ENCODE results near the gene RAB14. TPM values are rescaled to one million over a fixed set of nuclear protein-coding genes. Genes with fewer than 3 reads are reported as not detected.

Gene RAB14
- total and polyA plus RNA-seq, 4 donors: 26.3 to 108 (median 55.9) TPM

DNA sequence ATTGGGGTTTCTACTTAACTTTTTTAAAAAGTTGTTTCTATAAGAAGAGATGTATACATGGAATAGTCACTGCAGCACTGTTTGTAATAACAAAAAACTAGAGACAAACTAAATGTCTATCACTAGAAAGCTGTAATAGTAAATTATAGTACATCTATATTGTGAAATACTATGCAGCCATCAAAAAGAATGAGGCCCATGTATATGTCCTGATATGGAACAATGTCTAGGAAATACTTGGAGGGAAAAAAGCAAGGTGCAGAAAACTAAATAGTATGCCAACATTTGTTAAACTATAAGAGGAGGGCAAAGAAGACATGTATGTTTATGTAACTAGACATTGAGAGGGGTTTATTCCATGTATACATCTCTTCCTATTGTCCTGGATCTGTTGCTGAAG lies 2.9 kb upstream of the RAB14 start:
- no peak overlapping the region for H3K9ac ChIP-seq (ENCODE audit: insufficient read depth in 1 of 2, low read length in 2 of 2)
- no peaks in the 10 kb centered on the region for H3K27me3 ChIP-seq (ENCODE audit: control insufficient read depth in 3 of 3, insufficient read depth in 3 of 3, low read length in 2 of 3)
- no peak for ATAC-seq (ENCODE audit: insufficient read depth, low FRiP score)
- peaks cover 3 to 15% (median 6%) of the 10 kb centered on the region in 5 donors for H3K4me1 ChIP-seq (ENCODE audit: control insufficient read depth in 5 of 5, insufficient read depth in 5 of 5, low read length in 5 of 5)
- no peak overlapping the region for H3K27ac ChIP-seq (ENCODE audit: low read depth in 1 of 2, low read length in 1 of 2)
- H3K4me3 ChIP-seq: no peak overlapping the region
- DNase-seq: no peak
- H3K36me3 ChIP-seq (ENCODE audit: control insufficient read depth in 4 of 4, insufficient read depth in 4 of 4, low read length in 4 of 4): no peaks in the 10 kb centered on the region
- H3K9me3 ChIP-seq (ENCODE audit: control insufficient read depth in 4 of 4, insufficient read depth in 3 of 4, low read length in 3 of 4): no peaks in the 10 kb centered on the region
- TF ChIP-seq, protein P1, sequence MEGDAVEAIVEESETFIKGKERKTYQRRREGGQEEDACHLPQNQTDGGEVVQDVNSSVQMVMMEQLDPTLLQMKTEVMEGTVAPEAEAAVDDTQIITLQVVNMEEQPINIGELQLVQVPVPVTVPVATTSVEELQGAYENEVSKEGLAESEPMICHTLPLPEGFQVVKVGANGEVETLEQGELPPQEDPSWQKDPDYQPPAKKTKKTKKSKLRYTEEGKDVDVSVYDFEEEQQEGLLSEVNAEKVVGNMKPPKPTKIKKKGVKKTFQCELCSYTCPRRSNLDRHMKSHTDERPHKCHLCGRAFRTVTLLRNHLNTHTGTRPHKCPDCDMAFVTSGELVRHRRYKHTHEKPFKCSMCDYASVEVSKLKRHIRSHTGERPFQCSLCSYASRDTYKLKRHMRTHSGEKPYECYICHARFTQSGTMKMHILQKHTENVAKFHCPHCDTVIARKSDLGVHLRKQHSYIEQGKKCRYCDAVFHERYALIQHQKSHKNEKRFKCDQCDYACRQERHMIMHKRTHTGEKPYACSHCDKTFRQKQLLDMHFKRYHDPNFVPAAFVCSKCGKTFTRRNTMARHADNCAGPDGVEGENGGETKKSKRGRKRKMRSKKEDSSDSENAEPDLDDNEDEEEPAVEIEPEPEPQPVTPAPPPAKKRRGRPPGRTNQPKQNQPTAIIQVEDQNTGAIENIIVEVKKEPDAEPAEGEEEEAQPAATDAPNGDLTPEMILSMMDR (IDR thresholded peaks at IDR 0.05; ENCODE audit: control extremely low read depth, extremely low read depth): no peak

DNA sequence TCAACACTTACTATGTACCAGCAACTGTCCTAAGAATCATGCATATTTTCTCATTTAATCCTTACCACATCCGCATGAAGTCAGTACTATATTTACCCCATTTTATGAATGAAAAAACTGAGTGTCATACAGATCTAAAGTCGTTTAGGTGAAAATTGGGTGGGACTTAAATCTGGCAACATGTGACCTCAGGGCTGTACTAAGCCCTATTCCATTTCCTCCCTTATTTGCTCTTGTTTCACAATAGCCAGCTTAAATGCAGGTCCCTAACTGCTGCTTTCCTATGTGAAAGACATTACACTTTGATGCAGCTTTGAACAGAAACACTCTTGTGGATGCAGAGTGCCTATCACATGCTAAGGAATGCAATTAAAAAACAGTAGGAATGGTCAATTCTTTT lies 2.5 kb upstream of the RAB14 start:
- DNase-seq (no peak), ATAC-seq (ENCODE audit: insufficient read depth, low FRiP score) (no peak)
- 43 to 64% methylated on average over 2 of the region's 2 CpGs for WGBS, 2 donors
- H3K9ac ChIP-seq (ENCODE audit: insufficient read depth in 1 of 2, low read length in 2 of 2): no peak overlapping the region
- no peak overlapping the region for H3K4me3 ChIP-seq
- no peaks in the 10 kb centered on the region for H3K36me3 ChIP-seq (ENCODE audit: control insufficient read depth in 4 of 4, insufficient read depth in 4 of 4, low read length in 4 of 4)
- H3K27ac ChIP-seq (ENCODE audit: low read depth in 1 of 2, low read length in 1 of 2): no peak overlapping the region
- TF ChIP-seq, protein P1 (IDR thresholded peaks at IDR 0.05; ENCODE audit: control extremely low read depth, extremely low read depth): no peak
- peaks cover 3 to 20% (median 7%) of the 10 kb centered on the region in 5 donors for H3K4me1 ChIP-seq (ENCODE audit: control insufficient read depth in 5 of 5, insufficient read depth in 5 of 5, low read length in 5 of 5)
- no peaks in the 10 kb centered on the region for H3K27me3 ChIP-seq (ENCODE audit: control insufficient read depth in 3 of 3, insufficient read depth in 3 of 3, low read length in 2 of 3)
- H3K9me3 ChIP-seq (ENCODE audit: control insufficient read depth in 4 of 4, insufficient read depth in 3 of 4, low read length in 3 of 4): no peaks in the 10 kb centered on the region

DNA sequence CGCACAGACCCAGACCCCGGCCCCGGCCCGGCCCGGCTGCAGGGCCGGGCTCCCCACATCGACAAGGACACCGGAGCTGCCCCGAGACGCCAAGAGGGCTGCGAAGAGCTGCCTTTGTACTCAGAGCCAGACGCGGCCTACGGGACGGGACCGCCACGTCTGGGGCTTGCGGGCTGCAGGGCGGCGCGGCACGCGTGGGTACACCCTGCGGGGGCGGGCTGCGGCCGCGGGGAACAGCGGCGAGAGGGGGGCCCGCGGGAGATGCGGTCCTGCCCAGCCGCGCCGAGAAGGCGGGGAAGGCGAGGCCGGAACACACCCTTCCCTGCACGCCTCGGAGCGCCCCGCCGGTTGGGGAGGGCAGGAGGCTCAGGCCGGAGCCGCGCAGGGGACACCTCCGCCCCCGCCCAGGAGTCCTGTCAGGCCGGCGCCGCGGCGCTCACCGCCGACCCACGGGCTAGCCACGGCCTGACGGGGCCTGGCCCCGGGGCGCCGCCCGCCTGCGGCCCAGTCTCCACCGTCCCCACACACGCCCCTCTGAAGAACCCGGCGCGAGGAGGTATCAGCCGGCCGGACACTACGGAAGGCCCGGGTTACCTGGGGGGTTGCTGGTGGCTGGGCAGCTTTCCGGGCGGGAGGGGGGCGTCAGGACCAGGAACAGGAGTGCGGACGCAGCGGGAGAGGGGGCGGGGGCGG lies 478 bp downstream of the RAB14 start:
- WGBS, 2 donors: 0% methylated on average over 63 to 81 of the region's 81 CpGs
- peak in 2 of 3 donors; percentile 35 for DNase-seq
- no peaks in the 10 kb centered on the region for H3K27me3 ChIP-seq (ENCODE audit: control insufficient read depth in 3 of 3, insufficient read depth in 3 of 3, low read length in 2 of 3)
- peak overlapping the region; percentile 85 to 93 for H3K27ac ChIP-seq (ENCODE audit: low read depth in 1 of 2, low read length in 1 of 2)
- H3K9ac ChIP-seq (ENCODE audit: insufficient read depth in 1 of 2, low read length in 2 of 2): peak overlapping the region; percentile 41 to 82
- no peaks in the 10 kb centered on the region for H3K9me3 ChIP-seq (ENCODE audit: control insufficient read depth in 4 of 4, insufficient read depth in 3 of 4, low read length in 3 of 4)
- TF ChIP-seq, protein P1 (IDR thresholded peaks at IDR 0.05; ENCODE audit: control extremely low read depth, extremely low read depth): no peak
- peak overlapping the region; percentile 90 for H3K4me3 ChIP-seq
- no peaks in the 10 kb centered on the region for H3K36me3 ChIP-seq (ENCODE audit: control insufficient read depth in 4 of 4, insufficient read depth in 4 of 4, low read length in 4 of 4)
- ATAC-seq (ENCODE audit: insufficient read depth, low FRiP score): peak; percentile 45
- peaks cover 3 to 47% (median 13%) of the 10 kb centered on the region in 5 donors for H3K4me1 ChIP-seq (ENCODE audit: control insufficient read depth in 5 of 5, insufficient read depth in 5 of 5, low read length in 5 of 5)
